T follicular helper cell (primary cell): ENCODE results near the gene SLC6A1.

ENCODE experiments used
- DNase-seq: peaks from one replicate; pipeline ENCODE4 v3.0.0-alpha.2; 2020; ENCODE audit warnings: low read depth

The SLC6A1 gene

GRCh38 chr3:10970306-10970960, 22.1 kb upstream of the SLC6A1 start:
- DNase-seq = no peak

- DNase-seq = no peak
Measured at GRCh38 chr3:10972072-10972782, 20.3 kb upstream of the SLC6A1 start.

GRCh38 chr3:10973046-10973595, 19.4 kb upstream of the SLC6A1 start:
- DNase-seq = no peak

- no peak for DNase-seq
Measured at GRCh38 chr3:10974131-10974530, 18.4 kb upstream of the SLC6A1 start.

- no peak for DNase-seq
Measured at GRCh38 chr3:10974746-10975375, 17.7 kb upstream of the SLC6A1 start.

GRCh38 chr3:10975695-10976234, 16.8 kb upstream of the SLC6A1 start:
- DNase-seq = no peak

GRCh38 chr3:10976770-10977169, 15.8 kb upstream of the SLC6A1 start:
- no peak for DNase-seq

- DNase-seq = no peak
Measured at GRCh38 chr3:10977892-10978510, 14.5 kb upstream of the SLC6A1 start.

GRCh38 chr3:10978956-10979355, 13.6 kb upstream of the SLC6A1 start:
- no peak for DNase-seq

- no peak for DNase-seq
Measured at GRCh38 chr3:10980312-10980711, 12.2 kb upstream of the SLC6A1 start.

GRCh38 chr3:10981031-10981430, 11.5 kb upstream of the SLC6A1 start:
- no peak for DNase-seq

GRCh38 chr3:10981961-10982360, 10.6 kb upstream of the SLC6A1 start:
- no peak for DNase-seq

GRCh38 chr3:10982782-10983181, 9.8 kb upstream of the SLC6A1 start:
- DNase-seq = no peak

GRCh38 chr3:10983219-10983916, 9.2 kb upstream of the SLC6A1 start:
- no peak for DNase-seq

GRCh38 chr3:10984371-10984896, 8.1 kb upstream of the SLC6A1 start:
- DNase-seq = no peak

GRCh38 chr3:10985181-10985580, 7.4 kb upstream of the SLC6A1 start:
- no peak for DNase-seq

- DNase-seq = no peak
Measured at GRCh38 chr3:10986592-10986991, 6.0 kb upstream of the SLC6A1 start.

- DNase-seq = no peak
Measured at GRCh38 chr3:10988001-10988665, 4.4 kb upstream of the SLC6A1 start.

GRCh38 chr3:10988991-10989484, 3.5 kb upstream of the SLC6A1 start:
- no peak for DNase-seq

- no peak for DNase-seq
Measured at GRCh38 chr3:10992943-10993728, 588 bp downstream of the SLC6A1 start.
